Adrenal gland (tissue), 12 donors: Measurements from ENCODE around the gene MAD1L1. TPM values are rescaled to one million over a fixed set of nuclear protein-coding genes. Genes with fewer than 3 reads are reported as not detected.

Source experiments
- DNase-seq, 7 donors: peaks; one replicate each; pipeline ENCODE4 v3.0.0-alpha.2; 2019 to 2020
- H3K27ac ChIP-seq, 5 donors: fragments of 200-600 bp; sonication (generic) in 4 of 5; 1 replicate in 3 of 5; 2 replicates in 2 of 5; pipeline versions ENCODE4 v1.5.1 to v1.8.0; 2016 to 2020; ENCODE audit warnings: mild to moderate bottlenecking in 1 of 5
- H3K27me3 ChIP-seq: fragments of 200-600 bp; 2 replicates; pipeline ENCODE4 v1.8.0; 2021
- H3K36me3 ChIP-seq, 2 donors: fragments of 200-600 bp; replicated peaks in 1 of 2; 1 replicate in 1 of 2; 2 replicates in 1 of 2; pipeline versions ENCODE4 v1.5.1 to v1.8.0; 2018 to 2022
- H3K4me1 ChIP-seq, 2 donors: fragments of 200-600 bp; replicated peaks in 1 of 2; 1 replicate in 1 of 2; 2 replicates in 1 of 2; pipeline versions ENCODE4 v1.5.1 to v1.8.0; 2018 to 2021
- H3K4me3 ChIP-seq, 4 donors: fragments of 200-600 bp; sonication (generic) in 3 of 4; one replicate each; pipeline ENCODE4 v1.5.1; 2016 to 2018
- H3K9me3 ChIP-seq, 3 donors: fragments of 200-600 bp; sonication (generic) in 1 of 3; replicated peaks in 1 of 3; 1 replicate in 2 of 3; 2 replicates in 1 of 3; pipeline versions ENCODE4 v1.5.1 to v1.8.0; 2016 to 2021
- CTCF ChIP-seq, 6 experiments: fragments of 450-650 bp in 4 of 6; fragments of 200-600 bp in 2 of 6; sonication (generic) in 1 of 6; IDR thresholded peaks; 1 replicate in 5 of 6; 2 replicates in 1 of 6; pipeline versions ENCODE4 v1.5.1 to v1.8.0; 2016 to 2021; ENCODE audit warnings: antibody characterized with exemption in 6 of 6, mild to moderate bottlenecking in 2 of 6, moderate library complexity in 1 of 6
- POLR2A ChIP-seq, 2 donors: fragments of 450-650 bp; IDR thresholded peaks; one replicate each; pipeline ENCODE4 v1.6.1; 2017; ENCODE audit warnings: antibody characterized with exemption in 2 of 2, mild to moderate bottlenecking in 2 of 2, moderate library complexity in 1 of 2
- WGBS, 4 donors: extraction: QIAGEN DNeasy Blood & Tissue Kit in 2 of 4; methylation state at CpG; one replicate each; pipeline versions ENCODE4 v1.1.5 to v1.1.7; 2013 to 2017; 5-methylcytosine and 5-hydroxymethylcytosine counted together
- intact Hi-C, 2 donors: fragments of 100-400 bp; cut with DNase I; formaldehyde crosslinking; loops; one replicate each; pipeline versions ENCODE4 v1.14.1 to v1.15.0; 2022 to 2023
- polyA plus RNA-seq, 3 donors: library from polyadenylated mRNA; stranded (reverse); fragments of 200-250 nt in 2 of 3; fragments of 350-450 nt in 1 of 3; fragmentation: Illumina TruSeq in 1 of 3; extraction: RNeasy Lipid Tissue Mini Kit (QIAGEN cat#74804) in 1 of 3; gene quantifications; one replicate each; pipeline ENCODE4 v1.2.3, GENCODE V29; 2013 to 2014
- total RNA-seq, 9 donors: library from RNA; depleted of rRNA in 4 of 9; stranded (reverse); fragments of >200 nt in 4 of 9; fragments of 120-200 nt in 1 of 9; fragmentation: NEBNext Ultra II Directional in 1 of 9; extraction: Animal tissue kit (Norgen Biotek cat#: 25700) in 1 of 9; gene quantifications; one replicate each; pipeline versions ENCODE4 v1.1.0 to v1.2.4, GENCODE V29; 2013 to 2023
- donor health status: healthy with polysubstance abuse.
- donor health status: Bipolar disorder and iron deficiency.
- donor health status: DM: yes; HTN: yes; CAD: no.
- donor health status: DM: no; HTN: no; CAD: no.
- donor health status: DM: no; HTN: no; CAD: no.
- donor health status: DM: yes; HTN: yes; CAD: no.

The MAD1L1 gene
- total and polyA plus RNA-seq, 12 donors, result 6.7 to 87.7 (median 28.9) TPM

- Histone ChIP-seq H3K9me3 (no peaks in the 10 kb centered on the region), H3K4me3 (no peak overlapping the region), H3K36me3 (no peaks in the 10 kb centered on the region), H3K27ac (peak overlapping the region in 1 of 5 donors; percentile 62), H3K4me1 (peaks cover 0 to 9% of the 10 kb centered on the region in 2 donors), H3K27me3 (no peaks in the 10 kb centered on the region)
- WGBS, 4 donors, result 86 to 97% (median 93%) methylated on average over 10 to 17 of the region's 17 CpGs
- TF ChIP-seq CTCF (IDR thresholded peaks at IDR 0.05) (no peak), POLR2A (IDR thresholded peaks at IDR 0.05) (no peak)
- no peak for DNase-seq
- intact Hi-C loops, result no loop called here
Measured at GRCh38 chr7:2105917-2106316, 126.8 kb downstream of the MAD1L1 start.

GRCh38 chr7:2105280-2105679 is 127.5 kb downstream of the MAD1L1 start:
- Histone ChIP-seq H3K4me3 (no peak overlapping the region), H3K9me3 (no peaks in the 10 kb centered on the region), H3K27ac (peak overlapping the region in 1 of 5 donors; percentile 62), H3K4me1 (peaks cover 0 to 11% of the 10 kb centered on the region in 2 donors), H3K36me3 (no peaks in the 10 kb centered on the region), H3K27me3 (no peaks in the 10 kb centered on the region)
- intact Hi-C loops, result no loop called here
- DNase-seq, result no peak
- 67 to 85% (median 80%) methylated on average over 3 to 13 of the region's 13 CpGs for WGBS, 4 donors
- TF ChIP-seq CTCF (IDR thresholded peaks at IDR 0.05) (no peak), POLR2A (IDR thresholded peaks at IDR 0.05) (no peak)

GRCh38 chr7:2104716-2105115 is 128.0 kb downstream of the MAD1L1 start:
- intact Hi-C loops, result loop anchor here in 1 of 2 donors (5.0 kb wide), 1 partner anchor 602 kb away; the partner anchor contains the start of gene INTS1
- no peak for DNase-seq
- peak overlapping the region in 2 of 5 donors; percentile 15 to 62 for H3K27ac ChIP-seq
- 75 to 84% (median 76%) methylated on average over 8 to 14 of the region's 14 CpGs for WGBS, 4 donors
- H3K4me1 ChIP-seq, result peaks cover 0 to 16% of the 10 kb centered on the region in 2 donors
- TF ChIP-seq POLR2A (IDR thresholded peaks at IDR 0.05) (no peak), CTCF (IDR thresholded peaks at IDR 0.05) (no peak)
- H3K4me3 ChIP-seq, result no peak overlapping the region
- no peaks in the 10 kb centered on the region for H3K9me3 ChIP-seq
- no peaks in the 10 kb centered on the region for H3K27me3 ChIP-seq
- no peaks in the 10 kb centered on the region for H3K36me3 ChIP-seq

- TF ChIP-seq POLR2A (IDR thresholded peaks at IDR 0.05) (peak in 1 of 2 donors; percentile 30), CTCF (IDR thresholded peaks at IDR 0.05) (peak in 5 of 6 experiments; percentile 23 to 67 (median 51))
- DNase-seq, result peak; percentile 59 to 95 (median 72)
- H3K4me1 ChIP-seq, result peaks cover 0 to 18% of the 10 kb centered on the region in 2 donors
- H3K27ac ChIP-seq, result peak overlapping the region in 2 of 5 donors; percentile 15 to 62
- H3K36me3 ChIP-seq, result no peaks in the 10 kb centered on the region
- intact Hi-C loops, result loop anchor here in 1 of 2 donors (5.0 kb wide), 1 partner anchor 602 kb away; the partner anchor contains the start of gene INTS1
- no peak overlapping the region for H3K4me3 ChIP-seq
- H3K27me3 ChIP-seq, result no peaks in the 10 kb centered on the region
- H3K9me3 ChIP-seq, result no peaks in the 10 kb centered on the region
- WGBS, 4 donors, result 44 to 54% (median 46%) methylated on average over 17 to 27 of the region's 27 CpGs
Measured at GRCh38 chr7:2104107-2104710, 128.5 kb downstream of the MAD1L1 start.
